Measurements from ENCODE around the gene CGNL1. TPM values are rescaled to one million over a fixed set of nuclear protein-coding genes. Genes with fewer than 3 reads are reported as not detected.

Gene CGNL1
- total RNA-seq, 4 donors from 2014 or later = 5.7 to 22.9 (median 14.5) TPM

- 96 to 97% methylated on average over 3 of the region's 3 CpGs for WGBS, 2 donors
- H3K4me3 ChIP-seq (ENCODE audit: low read depth, poor library complexity, severe bottlenecking) = no peak overlapping the region
- no peak for TF ChIP-seq POLR2A (IDR thresholded peaks at IDR 0.05)
- TF ChIP-seq, protein P1, sequence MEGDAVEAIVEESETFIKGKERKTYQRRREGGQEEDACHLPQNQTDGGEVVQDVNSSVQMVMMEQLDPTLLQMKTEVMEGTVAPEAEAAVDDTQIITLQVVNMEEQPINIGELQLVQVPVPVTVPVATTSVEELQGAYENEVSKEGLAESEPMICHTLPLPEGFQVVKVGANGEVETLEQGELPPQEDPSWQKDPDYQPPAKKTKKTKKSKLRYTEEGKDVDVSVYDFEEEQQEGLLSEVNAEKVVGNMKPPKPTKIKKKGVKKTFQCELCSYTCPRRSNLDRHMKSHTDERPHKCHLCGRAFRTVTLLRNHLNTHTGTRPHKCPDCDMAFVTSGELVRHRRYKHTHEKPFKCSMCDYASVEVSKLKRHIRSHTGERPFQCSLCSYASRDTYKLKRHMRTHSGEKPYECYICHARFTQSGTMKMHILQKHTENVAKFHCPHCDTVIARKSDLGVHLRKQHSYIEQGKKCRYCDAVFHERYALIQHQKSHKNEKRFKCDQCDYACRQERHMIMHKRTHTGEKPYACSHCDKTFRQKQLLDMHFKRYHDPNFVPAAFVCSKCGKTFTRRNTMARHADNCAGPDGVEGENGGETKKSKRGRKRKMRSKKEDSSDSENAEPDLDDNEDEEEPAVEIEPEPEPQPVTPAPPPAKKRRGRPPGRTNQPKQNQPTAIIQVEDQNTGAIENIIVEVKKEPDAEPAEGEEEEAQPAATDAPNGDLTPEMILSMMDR (IDR thresholded peaks at IDR 0.05) = no peak
- DNase-seq (ENCODE audit: low spot score in 2 of 2) = no peak
- intact Hi-C loops (cut with DNase I; ENCODE audit: low total_unique reads) = no loop called here
Observed at GRCh38 chr15:57470543-57470942, 94.2 kb downstream of the CGNL1 start.

- DNase-seq (ENCODE audit: low spot score in 2 of 2) = no peak
- 76 to 82% methylated on average over 2 of the region's 2 CpGs for WGBS, 2 donors
- intact Hi-C loops (cut with DNase I; ENCODE audit: low total_unique reads) = no loop called here
- no peak overlapping the region for H3K4me3 ChIP-seq (ENCODE audit: low read depth, poor library complexity, severe bottlenecking)
- TF ChIP-seq, protein P1 (IDR thresholded peaks at IDR 0.05) = no peak
- TF ChIP-seq POLR2A (IDR thresholded peaks at IDR 0.05) = no peak
Observed at GRCh38 chr15:57472861-57473260, 96.6 kb downstream of the CGNL1 start.

DNA sequence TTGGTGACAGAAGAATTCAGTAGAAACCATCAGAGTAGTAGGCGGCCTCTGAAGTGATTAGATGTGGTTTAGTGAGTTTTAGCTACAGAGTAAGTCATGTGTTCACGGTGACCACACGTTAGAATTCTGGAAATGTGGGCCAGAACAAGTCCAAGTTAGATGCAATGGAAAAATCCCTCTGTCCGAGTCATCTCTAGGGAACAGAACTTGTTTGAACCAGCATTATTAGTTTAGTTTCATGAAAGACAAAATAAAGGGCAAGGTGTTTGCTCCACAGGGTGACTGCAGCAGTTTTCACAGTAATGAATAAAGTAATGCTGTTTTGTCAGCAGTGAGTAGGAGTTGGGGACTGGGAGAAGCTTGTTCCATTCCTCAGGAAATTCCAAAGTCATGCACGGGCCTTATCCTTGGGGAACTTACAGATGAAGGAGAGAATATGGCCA lies 100.2 kb downstream of the CGNL1 start:
- intact Hi-C loops (cut with DNase I; ENCODE audit: low total_unique reads) = no loop called here
- H3K4me3 ChIP-seq (ENCODE audit: low read depth, poor library complexity, severe bottlenecking) = no peak overlapping the region
- 56 to 59% methylated on average over 5 of the region's 5 CpGs for WGBS, 2 donors
- DNase-seq (ENCODE audit: low spot score in 2 of 2) = no peak
- TF ChIP-seq, protein P1 (IDR thresholded peaks at IDR 0.05) = no peak
- no peak for TF ChIP-seq POLR2A (IDR thresholded peaks at IDR 0.05)

DNA sequence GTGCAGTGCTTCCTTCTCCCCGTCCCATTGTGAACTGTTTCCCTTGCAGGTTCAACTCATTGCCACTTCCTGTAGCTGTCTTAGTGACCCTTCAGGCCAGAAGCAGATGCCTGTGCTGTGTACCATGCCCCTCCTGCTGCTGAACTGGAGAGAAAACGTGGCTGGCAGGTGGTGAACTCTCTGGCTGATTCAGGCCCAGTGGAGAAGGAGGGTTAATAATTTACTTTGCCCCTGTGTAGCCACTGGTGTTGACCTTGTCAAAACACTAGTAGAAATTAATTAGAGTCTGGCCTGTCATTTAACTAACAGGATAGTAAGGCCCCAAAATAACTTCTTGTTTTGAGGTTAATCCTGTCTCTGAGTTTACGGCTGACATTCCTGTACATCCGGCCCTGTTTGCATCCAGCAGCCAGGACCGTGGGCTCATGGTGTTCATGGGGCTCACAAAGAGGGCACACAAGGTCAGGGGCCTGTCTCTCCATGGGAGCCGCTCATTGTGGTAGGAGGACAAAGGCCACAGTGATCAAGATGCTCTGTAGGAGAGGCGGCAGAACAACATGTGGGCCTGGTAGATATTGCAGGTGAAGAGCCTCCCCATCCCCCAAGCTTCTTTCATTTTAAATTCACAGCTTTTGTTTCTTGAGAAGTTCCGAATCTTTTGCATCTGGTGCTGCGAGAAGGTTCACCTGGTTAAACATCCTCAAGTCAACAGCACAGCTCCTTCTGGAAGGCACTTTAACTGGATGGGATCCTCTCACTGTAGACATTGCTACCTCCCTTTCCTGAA lies 101.6 kb downstream of the CGNL1 start:
- TF ChIP-seq, protein P1 (IDR thresholded peaks at IDR 0.05) = no peak
- TF ChIP-seq POLR2A (IDR thresholded peaks at IDR 0.05) = no peak
- H3K4me3 ChIP-seq (ENCODE audit: low read depth, poor library complexity, severe bottlenecking) = no peak overlapping the region
- intact Hi-C loops (cut with DNase I; ENCODE audit: low total_unique reads) = no loop called here
- WGBS, 2 donors = 90 to 91% methylated on average over 9 of the region's 9 CpGs
- DNase-seq (ENCODE audit: low spot score in 2 of 2) = no peak

DNA sequence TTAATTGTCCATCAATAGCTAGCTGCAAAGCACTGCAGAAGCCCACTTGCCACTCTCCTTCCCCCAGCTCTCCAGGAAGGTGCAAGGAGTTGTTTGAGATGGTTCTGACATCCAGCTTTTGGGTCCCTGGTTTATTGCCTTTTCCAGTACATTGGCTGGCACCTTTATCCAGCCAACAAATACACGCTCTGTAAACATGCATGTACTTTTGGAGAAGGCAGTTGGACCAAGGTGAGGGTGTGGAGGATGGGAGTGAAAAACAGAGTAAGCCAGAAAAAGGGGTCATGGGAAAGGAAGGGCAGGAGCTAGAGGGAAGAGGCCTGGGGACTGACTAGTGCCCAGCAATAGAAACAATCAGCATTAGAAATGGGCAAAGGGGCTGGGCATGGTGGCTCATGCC lies 102.7 kb downstream of the CGNL1 start:
- TF ChIP-seq, protein P1 (IDR thresholded peaks at IDR 0.05) = no peak
- no peak for TF ChIP-seq POLR2A (IDR thresholded peaks at IDR 0.05)
- DNase-seq (ENCODE audit: low spot score in 2 of 2) = no peak
- no peak overlapping the region for H3K4me3 ChIP-seq (ENCODE audit: low read depth, poor library complexity, severe bottlenecking)
- 24 to 89% methylated on average over 1 of the region's 1 CpG for WGBS, 2 donors
- intact Hi-C loops (cut with DNase I; ENCODE audit: low total_unique reads) = no loop called here

All from lower leg skin (tissue), 4 donors.